ENCODE data around the gene UNC5CL.

- TF ChIP-seq TAF1 (IDR thresholded peaks at IDR 0.05; ENCODE audit: low read depth, low read length) (no peak), POLR2A (IDR thresholded peaks at IDR 0.05; ENCODE audit: low read depth, low read length) (no peak)
Observed at GRCh38 chr6:41077536-41077935, 38.5 kb upstream of the UNC5CL start.
